SKM-1 (cell line): ENCODE measurements around the gene SMARCD1.

Experiments used
- DNase-seq: peaks from one replicate; lab custom pipeline; 2025; ENCODE audit not compliant: unreplicated experiment; lab: John Stamatoyannopoulos, UW

SMARCD1 gene

DNA sequence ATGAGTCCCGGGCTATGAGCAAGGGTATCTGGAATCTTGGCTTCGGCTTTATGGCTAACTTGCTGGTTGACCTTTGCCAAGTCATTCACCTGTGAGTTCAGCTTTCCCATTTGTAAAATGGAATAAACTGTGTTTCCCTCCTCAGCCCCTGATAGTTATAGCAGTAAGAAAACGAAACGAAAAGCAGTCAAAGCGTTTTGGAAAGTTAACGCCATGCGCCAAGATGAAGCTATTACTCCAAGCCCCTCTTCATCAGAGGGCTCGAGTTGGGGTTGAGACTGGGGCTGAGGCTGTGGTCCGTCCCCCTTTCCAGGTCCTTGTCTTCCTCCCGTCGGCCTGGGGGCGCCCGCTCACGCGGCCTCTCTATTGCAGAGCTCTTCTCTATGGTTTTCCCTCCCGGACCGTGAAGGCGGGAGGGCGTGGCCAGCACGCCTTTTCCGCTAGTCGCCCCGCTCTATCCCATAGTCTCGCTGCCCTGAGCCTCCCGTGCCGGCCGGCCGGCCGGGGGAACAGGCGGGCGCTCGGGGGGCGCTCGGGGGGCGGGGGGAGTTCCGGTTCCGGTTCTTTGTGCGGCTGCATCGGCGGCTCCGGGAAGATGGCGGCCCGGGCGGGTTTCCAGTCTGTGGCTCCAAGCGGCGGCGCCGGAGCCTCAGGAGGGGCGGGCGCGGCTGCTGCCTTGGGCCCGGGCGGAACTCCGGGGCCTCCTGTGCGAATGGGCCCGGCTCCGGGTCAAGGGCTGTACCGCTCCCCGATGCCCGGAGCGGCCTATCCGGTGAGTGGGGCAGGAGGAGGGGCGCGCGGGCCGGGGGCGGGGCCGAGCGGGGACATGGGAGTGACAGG is at the start of gene SMARCD1:
Gene SMARCD1, plus strand, starts transcription at position 568 of the 840 bp plus-strand sequence. Its CDS starts 28 bp downstream, at position 596.
- DNase-seq: peak; percentile 44

- DNase-seq: no peak
Measured at GRCh38 chr12:50038336-50038735, 46.8 kb upstream of the SMARCD1 start.

- peak; percentile 12 for DNase-seq
Measured at GRCh38 chr12:50039151-50039835, 45.8 kb upstream of the SMARCD1 start.

DNA sequence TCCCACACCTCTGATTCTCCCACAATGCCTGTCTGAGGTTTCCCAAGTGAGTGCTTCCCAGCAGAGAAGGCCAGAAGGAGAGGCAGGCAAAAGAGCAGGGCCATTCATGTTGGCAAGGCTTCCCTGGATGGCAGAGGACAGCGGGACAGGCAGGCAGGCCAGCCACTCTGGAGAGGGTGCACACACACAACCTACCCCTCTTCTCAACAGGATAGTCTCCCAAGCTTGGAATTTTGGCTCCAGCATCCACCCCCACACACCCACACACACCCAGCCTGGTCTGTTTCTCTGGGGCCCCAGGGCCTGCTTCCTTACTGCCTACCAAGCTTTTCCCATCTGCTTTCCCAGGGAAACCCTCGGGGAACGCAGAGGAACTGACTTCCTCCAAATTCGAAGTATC is 44.5 kb upstream of the SMARCD1 start:
- DNase-seq: no peak

GRCh38 chr12:50041062-50041860 is 43.9 kb upstream of the SMARCD1 start:
- no peak for DNase-seq

- DNase-seq: no peak
Measured at GRCh38 chr12:50041962-50042361, 43.2 kb upstream of the SMARCD1 start.

GRCh38 chr12:50042693-50043092 is 42.4 kb upstream of the SMARCD1 start:
- no peak for DNase-seq

DNA sequence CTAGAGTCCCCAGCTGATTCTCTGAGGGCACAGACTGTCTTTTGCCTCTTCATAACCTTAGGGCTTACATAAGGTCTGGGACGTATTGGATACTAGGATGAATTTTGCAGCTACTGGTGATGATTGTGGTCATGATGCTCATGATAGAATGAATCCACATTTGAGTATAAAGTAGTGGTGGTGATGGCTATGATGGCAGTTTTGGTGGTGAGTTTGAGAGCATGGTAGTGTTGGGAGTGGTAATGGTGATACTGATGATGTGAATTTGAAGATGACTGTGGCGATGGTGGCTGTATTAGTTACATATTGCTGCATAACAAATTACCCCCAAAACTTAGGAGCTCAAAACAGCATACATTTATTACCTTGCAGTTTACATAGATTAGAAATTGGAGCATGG is 41.8 kb upstream of the SMARCD1 start:
- no peak for DNase-seq

GRCh38 chr12:50043854-50044253 is 41.3 kb upstream of the SMARCD1 start:
- no peak for DNase-seq

DNA sequence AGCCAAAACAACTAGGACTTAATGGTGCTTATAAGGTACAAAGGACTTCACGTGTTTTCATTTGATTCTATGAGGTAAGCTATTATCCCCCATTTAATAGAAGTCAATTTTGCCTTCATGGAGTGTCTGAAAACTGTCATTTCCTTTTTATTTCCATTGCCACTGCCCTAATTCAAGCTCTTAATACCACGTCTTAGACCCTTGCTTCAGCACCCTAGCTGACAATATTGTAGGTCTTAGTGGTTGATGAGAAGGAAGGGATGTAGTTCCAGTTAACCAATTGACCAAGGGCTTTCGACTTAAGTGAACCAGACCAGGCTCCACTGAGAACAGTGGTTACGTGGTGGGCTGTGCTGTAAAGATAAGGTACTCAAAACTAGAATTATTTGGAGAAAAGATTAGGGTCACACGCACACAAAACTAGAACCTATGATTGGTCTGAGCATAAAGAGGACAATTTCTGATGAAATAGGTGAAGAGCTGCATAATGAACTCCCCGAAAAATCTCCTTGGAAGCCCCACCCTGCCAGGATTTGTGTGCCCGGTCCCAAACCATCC is 37.4 kb upstream of the SMARCD1 start:
- no peak for DNase-seq

GRCh38 chr12:50049254-50050118 is 35.7 kb upstream of the SMARCD1 start:
- DNase-seq: no peak

DNA sequence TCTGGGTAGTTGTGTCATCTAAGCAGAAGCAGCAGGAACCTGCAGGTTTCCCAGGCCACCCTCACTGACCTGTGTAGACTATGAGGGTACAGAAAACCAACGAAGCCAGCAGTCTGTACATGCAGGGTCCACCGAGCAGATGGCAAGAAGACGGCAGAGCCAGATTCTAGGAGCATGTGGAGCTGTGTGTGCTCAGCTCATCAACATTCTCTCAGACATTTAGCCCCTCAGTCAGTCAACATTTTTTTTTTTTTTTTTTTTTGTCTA is 35.1 kb upstream of the SMARCD1 start:
- DNase-seq: no peak

DNA sequence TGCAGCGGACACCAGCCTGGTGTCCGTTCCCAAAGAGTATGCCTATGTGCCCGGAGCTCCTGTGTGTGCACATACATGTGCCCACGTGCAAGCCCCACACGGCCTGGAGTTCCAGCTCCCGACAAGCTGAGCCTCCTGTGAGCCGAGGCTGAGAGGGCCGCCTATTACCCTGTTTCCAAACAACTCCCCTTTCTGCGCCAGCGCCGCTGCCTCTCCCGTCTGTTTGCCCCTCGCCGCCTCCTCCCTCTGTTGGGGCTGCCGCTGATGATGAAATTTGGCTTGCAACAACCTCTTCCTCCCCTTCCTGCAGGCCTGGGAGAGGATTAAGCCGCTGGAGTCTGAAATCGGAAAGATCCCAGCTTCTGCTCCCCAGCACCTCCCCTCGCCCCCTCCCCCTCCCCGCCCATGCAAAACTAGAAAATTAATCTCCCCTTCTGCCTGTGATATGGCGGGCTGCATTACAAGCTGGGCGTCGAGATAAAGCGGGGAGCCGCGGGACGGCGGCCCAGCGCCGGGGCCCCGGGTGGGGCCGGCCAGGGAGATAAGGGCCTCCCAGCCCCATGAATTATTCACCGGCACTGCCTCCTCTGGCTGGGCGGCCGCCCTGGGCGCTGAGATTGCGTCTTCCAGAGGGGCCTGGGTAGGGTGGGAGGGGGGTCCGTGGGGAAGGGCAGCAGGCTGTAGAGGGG is 34.6 kb upstream of the SMARCD1 start:
- DNase-seq: no peak

- DNase-seq: no peak
Measured at GRCh38 chr12:50051101-50051806, 33.9 kb upstream of the SMARCD1 start.

DNA sequence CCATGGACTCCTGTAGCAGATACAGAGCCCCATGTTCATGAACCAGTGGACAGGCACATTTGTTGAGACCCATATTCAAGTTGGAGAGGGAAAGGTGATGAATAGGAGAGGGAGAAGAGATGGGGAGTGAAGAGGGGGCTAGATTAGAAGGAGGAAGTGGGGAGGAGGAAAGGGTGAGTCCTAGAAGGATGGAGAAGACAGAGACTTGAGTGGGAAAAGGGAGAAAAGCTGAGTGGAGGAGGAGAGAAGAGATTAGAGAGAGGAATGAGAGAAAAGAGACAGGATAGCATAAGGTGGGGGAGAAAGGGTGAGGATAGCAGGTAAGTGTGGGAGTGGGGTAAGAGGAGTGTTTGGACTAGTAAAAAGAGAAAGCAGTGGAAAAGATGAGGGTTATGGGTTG is 32.6 kb upstream of the SMARCD1 start:
- no peak for DNase-seq

DNA sequence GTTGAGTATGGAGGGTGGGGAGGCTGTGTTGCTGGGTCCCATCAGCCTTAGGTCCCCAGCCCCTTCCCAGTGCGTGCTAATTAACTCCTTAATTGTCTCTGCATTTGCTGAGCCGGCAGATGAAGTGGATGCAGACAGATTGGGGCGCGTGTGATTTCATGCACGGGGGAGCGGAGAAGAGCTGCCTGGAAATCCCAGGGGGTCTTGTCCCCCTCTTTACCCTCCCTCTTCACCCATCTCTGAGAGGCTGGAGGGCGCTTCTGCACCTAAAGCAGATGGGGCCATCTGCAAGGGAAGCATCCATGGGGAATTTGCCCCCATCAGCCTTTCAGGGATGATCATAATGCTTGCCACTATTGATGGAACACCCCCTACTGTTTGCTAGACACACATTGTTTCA is 32.2 kb upstream of the SMARCD1 start:
- DNase-seq: no peak

- DNase-seq: no peak
Measured at GRCh38 chr12:50053583-50053982, 31.6 kb upstream of the SMARCD1 start.

GRCh38 chr12:50055831-50056638 is 29.1 kb upstream of the SMARCD1 start:
- DNase-seq: no peak

DNA sequence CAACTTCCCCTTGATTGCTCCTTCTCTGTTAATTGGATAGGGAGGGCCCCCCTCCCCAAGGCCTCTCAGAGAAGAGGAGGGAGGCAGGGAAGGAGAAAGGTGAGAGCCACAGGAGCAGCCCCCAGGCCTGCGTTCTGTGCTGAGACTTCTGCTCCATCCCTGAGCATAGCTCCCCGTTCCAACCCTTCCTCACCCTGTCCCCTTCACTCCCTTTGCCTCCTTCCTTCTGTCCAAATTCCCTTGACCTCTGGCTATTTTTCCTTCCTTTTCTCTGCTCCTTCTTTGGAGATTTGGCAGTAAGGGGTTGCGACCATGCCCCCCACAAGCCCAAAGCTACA is 28.5 kb upstream of the SMARCD1 start:
- DNase-seq: no peak
